ENCODE measurements around the gene JAZF1. TPM values are rescaled to one million over a fixed set of nuclear protein-coding genes. Genes with fewer than 3 reads are reported as not detected.

The JAZF1 gene
- total and polyA plus RNA-seq, 8 donors, result 4.0 to 13.9 (median 6.0) TPM

- DNase-seq, result no peak
- Histone ChIP-seq H3K27me3 (no peaks in the 10 kb centered on the region), H3K9me3 (no peaks in the 10 kb centered on the region), H3K4me1 (no peaks in the 10 kb centered on the region), H3K4me3 (no peak overlapping the region), H3K27ac (no peak overlapping the region), H3K36me3 (no peaks in the 10 kb centered on the region)
- intact Hi-C loops (cut with DNase I), result no loop called here
- TF ChIP-seq CTCF (IDR thresholded peaks at IDR 0.05), result no peak
- no peak for FAIRE-seq
- no peak for ATAC-seq
Measured at GRCh38 chr7:28044825-28045224, 135.8 kb downstream of the JAZF1 start.

- FAIRE-seq, result no peak
- H3K27ac ChIP-seq, result no peak overlapping the region
- no peaks in the 10 kb centered on the region for H3K9me3 ChIP-seq
- no peak overlapping the region for H3K4me3 ChIP-seq
- ATAC-seq, result no peak
- no peak for TF ChIP-seq CTCF (IDR thresholded peaks at IDR 0.05)
- no peak for DNase-seq
- intact Hi-C loops (cut with DNase I), result no loop called here
- H3K36me3 ChIP-seq, result no peaks in the 10 kb centered on the region
- H3K4me1 ChIP-seq, result no peaks in the 10 kb centered on the region
- 95 to 98% methylated on average over 1 of the region's 1 CpG for WGBS, 2 donors
- H3K27me3 ChIP-seq, result no peaks in the 10 kb centered on the region
Measured at GRCh38 chr7:28042721-28043120, 137.9 kb downstream of the JAZF1 start.

- intact Hi-C loops (cut with DNase I), result no loop called here
- WGBS, 2 donors, result 89% methylated on average over 5 of the region's 5 CpGs
- Histone ChIP-seq H3K27ac (no peak overlapping the region), H3K36me3 (no peaks in the 10 kb centered on the region), H3K4me1 (peaks cover 0 to 5% (median 0%) of the 10 kb centered on the region in 3 donors), H3K9me3 (no peaks in the 10 kb centered on the region), H3K27me3 (no peaks in the 10 kb centered on the region), H3K4me3 (no peak overlapping the region)
- no peak for DNase-seq
- TF ChIP-seq CTCF (IDR thresholded peaks at IDR 0.05), result no peak
- FAIRE-seq, result no peak
- no peak for ATAC-seq
Measured at GRCh38 chr7:28041508-28042314, 138.9 kb downstream of the JAZF1 start.

GRCh38 chr7:28038175-28038797 lies 142.3 kb downstream of the JAZF1 start:
- no peak overlapping the region for H3K4me3 ChIP-seq
- DNase-seq (no peak), FAIRE-seq (no peak), ATAC-seq (no peak)
- intact Hi-C loops (cut with DNase I), result no loop called here
- no peaks in the 10 kb centered on the region for H3K36me3 ChIP-seq
- WGBS, 2 donors, result 40 to 44% methylated on average over 1 of the region's 1 CpG
- no peaks in the 10 kb centered on the region for H3K27me3 ChIP-seq
- H3K27ac ChIP-seq, result no peak overlapping the region
- H3K4me1 ChIP-seq, result peaks cover 0 to 6% (median 0%) of the 10 kb centered on the region in 3 donors
- no peaks in the 10 kb centered on the region for H3K9me3 ChIP-seq
- TF ChIP-seq CTCF (IDR thresholded peaks at IDR 0.05), result no peak

All from pancreas (tissue), 10 donors.